GM18517 (cell line): ENCODE data around the gene CES3.
"Not testable (repeated sequence)": the region's sequence is repeated elsewhere in the genome, so short reads cannot be mapped to it uniquely, and the experiment has no call there.

Source experiments
- ATAC-seq: cut with Tn5 transposase; IDR thresholded peaks from one replicate; pipeline ENCODE4 v1.9.1; 2021; ENCODE audit warnings: mild to moderate bottlenecking, moderate library complexity; ENCODE audit not compliant: unreplicated experiment

CES3 gene

GRCh38 chr16:66964049-66964448 is 3.0 kb downstream of the CES3 start:
- no peak for ATAC-seq

- no peak for ATAC-seq
Observed at GRCh38 chr16:66968847-66969246, 7.8 kb downstream of the CES3 start.

GRCh38 chr16:66970775-66971720 is 10.0 kb downstream of the CES3 start:
- no peak for ATAC-seq

- ATAC-seq: no peak
Observed at GRCh38 chr16:66972983-66973382, 11.9 kb downstream of the CES3 start.

GRCh38 chr16:66973716-66974115 is 12.7 kb downstream of the CES3 start:
- no peak for ATAC-seq

GRCh38 chr16:66974156-66974931 is 13.3 kb downstream of the CES3 start:
- not testable (repeated sequence) for ATAC-seq

GRCh38 chr16:66974932-66975246 is 13.8 kb downstream of the CES3 start:
- not testable (repeated sequence) for ATAC-seq

- ATAC-seq: no peak
Observed at GRCh38 chr16:66975302-66975893, 14.3 kb downstream of the CES3 start.

- ATAC-seq: no peak
Observed at GRCh38 chr16:66976746-66977145, 15.7 kb downstream of the CES3 start.

- ATAC-seq: no peak
Observed at GRCh38 chr16:66977341-66978113, 16.5 kb downstream of the CES3 start.

- ATAC-seq: no peak
Observed at GRCh38 chr16:66979011-66979717, 18.1 kb downstream of the CES3 start.

- ATAC-seq: no peak
Observed at GRCh38 chr16:66983033-66983432, 22.0 kb downstream of the CES3 start.

GRCh38 chr16:66984892-66985311 is 23.8 kb downstream of the CES3 start:
- no peak for ATAC-seq

- ATAC-seq: no peak
Observed at GRCh38 chr16:66986559-66986958, 25.5 kb downstream of the CES3 start.

GRCh38 chr16:66988197-66988788 is 27.2 kb downstream of the CES3 start, which contains the start of gene CES4A:
CES4A (plus strand) TSS chr16:66988589; CDS start chr16:66988773, 184 bp downstream.
- no peak for ATAC-seq

GRCh38 chr16:66991545-66992077 is 30.5 kb downstream of the CES3 start:
- no peak for ATAC-seq

- not testable (repeated sequence) for ATAC-seq
Observed at GRCh38 chr16:66993558-66993957, 32.5 kb downstream of the CES3 start.

GRCh38 chr16:66996324-66996982 is 35.4 kb downstream of the CES3 start:
- ATAC-seq: no peak

- no peak for ATAC-seq
Observed at GRCh38 chr16:66996983-66997358, 35.9 kb downstream of the CES3 start.
